GM20431 (cell line): ENCODE results near the gene LTBP3.
"Not testable (repeated sequence)": the region's sequence is repeated elsewhere in the genome, so short reads cannot be mapped to it uniquely, and the experiment has no call there.

Experiments used
- in situ Hi-C: fragments of 300-500 bp; cut with MseI, MboI; formaldehyde crosslinking; loops from one replicate; pipeline ENCODE4 v1.15.0; 2020; ENCODE audit warnings: low sequenced_read_pairs; ENCODE audit not compliant: unreplicated experiment

Gene LTBP3

DNA sequence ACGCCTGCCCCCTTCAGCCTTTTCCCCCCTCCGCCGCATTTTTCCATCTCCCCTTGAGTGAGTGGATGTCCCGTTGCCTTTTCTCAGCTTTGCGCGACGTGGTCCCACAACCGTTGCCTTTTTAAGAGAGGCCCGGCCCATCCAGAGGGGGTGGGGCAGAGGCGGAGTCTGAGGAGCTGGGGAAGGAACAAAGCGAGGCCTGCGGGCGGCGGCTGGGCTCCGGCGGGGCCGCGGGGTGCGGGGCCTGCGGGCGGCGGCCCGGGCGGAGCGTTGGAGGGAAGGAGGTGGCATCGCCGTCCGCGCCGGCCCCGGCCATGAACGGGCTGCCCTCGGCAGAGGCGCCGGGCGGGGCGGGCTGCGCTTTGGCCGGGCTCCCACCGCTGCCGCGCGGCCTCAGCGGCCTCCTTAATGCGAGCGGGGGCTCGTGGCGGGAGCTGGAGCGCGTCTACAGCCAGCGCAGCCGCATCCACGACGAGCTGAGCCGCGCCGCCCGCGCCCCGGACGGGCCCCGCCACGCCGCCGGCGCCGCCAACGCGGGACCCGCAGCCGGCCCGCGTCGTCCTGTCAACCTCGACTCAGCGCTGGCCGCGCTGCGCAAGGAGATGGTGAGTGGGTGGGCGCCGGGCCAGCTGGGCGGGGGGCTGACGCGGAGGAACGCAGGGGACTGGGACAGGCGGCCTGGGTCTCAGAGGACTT lies 14.3 kb upstream of the LTBP3 start, which contains the start of gene FAM89B:
TSS of gene FAM89B (plus strand) at position 183 of the 696 bp plus-strand sequence. CDS start at position 315, 132 bp downstream.
- in situ Hi-C loops: no loop called here

DNA sequence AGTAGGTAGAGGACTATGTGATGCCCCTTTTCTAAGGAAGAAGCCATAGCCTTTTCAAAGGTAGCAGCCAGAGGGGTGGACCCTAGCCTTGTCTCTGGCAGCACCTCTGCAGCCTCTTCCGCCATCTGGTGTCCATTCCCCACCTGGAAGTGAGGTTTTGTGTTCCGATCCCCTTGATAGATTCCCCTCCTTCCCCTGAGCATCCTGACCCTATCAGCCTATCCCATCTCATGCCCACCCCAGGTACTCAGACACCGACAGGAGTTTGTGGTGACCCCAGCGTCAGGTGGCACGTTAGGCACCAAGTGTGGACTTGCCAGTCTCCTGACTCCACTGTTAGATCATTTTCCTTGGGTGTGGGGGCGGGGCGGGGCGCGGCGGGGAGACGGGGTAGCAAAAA lies 13.8 kb upstream of the LTBP3 start:
- in situ Hi-C loops: no loop called here

DNA sequence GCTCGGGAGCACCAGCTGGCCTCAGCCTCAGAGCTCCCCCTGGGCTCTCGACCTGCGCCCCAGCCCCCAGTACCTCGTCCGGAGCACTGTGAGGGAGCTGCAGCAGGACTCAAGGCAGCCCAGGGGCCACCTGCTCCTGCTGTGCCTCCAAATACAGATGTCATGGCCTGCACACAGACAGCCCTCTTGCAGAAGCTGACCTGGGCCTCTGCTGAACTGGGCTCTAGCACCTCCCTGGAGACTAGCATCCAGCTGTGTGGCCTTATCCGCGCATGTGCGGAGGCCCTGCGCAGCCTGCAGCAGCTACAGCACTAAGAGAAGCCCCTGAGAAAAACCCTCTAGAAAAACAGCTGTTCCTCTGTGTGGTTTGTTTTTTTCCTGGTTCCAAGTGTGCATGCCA lies 13.3 kb upstream of the LTBP3 start:
- in situ Hi-C loops: no loop called here

DNA sequence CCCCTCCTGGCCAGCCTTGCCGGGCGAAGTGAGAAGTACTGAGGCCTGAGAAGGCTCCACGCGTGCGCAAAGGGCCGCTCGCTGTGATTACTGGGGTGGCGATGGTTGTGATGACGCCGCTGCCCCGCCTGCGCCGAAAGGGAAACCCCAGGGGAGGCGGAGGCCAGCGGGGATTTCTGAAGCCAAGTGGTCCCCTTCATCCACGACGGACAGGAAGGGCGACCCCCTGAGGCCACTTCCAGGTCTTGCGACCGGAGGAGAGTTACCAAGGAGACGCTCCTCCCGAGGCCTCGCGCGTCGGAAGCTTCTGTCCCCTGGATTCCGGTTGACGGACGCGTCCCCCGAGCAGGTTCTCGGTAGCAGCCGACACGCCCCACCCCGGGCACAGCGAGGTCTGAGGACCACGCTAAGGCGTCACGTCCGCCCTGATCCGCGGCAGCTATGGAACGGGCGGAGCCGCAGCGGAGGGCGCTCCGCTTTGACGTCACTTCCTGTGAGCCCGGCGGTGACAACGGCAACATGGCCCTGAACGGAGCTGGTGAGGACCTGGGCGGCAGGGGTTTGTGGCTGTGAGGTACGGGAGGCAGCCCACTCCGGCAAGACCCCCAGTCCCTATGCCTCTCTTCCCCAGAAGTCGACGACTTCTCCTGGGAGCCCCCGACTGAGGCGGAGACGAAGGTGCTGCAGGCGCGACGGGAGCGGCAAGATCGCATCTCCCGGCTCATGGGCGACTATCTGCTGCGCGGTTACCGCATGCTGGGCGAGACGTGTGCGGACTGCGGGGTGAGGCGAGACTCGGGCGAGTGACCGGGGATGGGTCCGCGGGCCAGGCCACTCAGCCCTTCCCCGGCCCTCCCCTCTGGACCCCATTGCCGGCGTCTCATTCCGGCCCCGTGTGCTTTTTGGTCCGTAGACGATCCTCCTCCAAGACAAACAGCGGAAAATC lies 12.1 kb upstream of the LTBP3 start, which contains the start of gene ZNRD2:
TSS of gene ZNRD2 (plus strand) at position 505 of the 946 bp plus-strand sequence. CDS start at position 520, 15 bp downstream.
- in situ Hi-C loops: no loop called here

DNA sequence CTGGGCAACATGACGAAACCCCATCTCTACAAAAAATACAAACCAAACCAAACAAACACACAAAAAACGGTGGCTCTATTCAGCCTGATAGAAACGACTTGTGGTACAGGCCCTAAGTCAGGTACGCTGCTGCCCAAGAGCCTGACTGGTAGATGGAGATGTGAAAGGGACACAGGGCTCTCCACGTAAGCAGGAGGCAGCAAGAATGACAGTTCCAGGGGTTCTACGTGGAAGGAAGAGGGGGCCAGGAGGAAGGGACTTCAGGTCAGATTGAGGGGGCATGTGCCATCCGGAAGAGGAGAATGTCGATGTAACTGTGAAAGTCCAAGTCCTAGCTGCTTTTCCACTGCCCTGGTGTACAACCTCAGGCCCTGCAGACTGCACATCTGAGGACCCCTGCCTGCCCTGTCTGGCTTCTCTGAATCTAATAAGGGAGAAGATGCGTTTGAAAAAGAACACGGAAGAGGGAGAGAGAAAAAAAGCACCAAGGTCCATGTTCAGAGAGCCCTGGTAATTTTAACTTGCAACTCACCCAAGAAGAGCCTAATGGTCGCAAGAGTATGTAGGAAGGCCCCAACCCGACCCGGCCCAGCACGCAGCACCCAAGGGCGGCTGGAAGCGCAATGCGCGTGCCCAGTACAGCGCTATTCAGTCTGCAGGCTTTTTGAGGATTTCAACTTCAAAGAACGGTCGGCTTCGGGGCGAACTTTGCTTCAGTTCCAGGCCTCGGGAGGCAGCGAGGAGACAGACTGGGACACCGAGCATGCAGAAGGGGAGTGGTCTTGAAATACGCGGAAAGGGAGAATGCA lies 11.2 kb upstream of the LTBP3 start:
- in situ Hi-C loops: no loop called here

DNA sequence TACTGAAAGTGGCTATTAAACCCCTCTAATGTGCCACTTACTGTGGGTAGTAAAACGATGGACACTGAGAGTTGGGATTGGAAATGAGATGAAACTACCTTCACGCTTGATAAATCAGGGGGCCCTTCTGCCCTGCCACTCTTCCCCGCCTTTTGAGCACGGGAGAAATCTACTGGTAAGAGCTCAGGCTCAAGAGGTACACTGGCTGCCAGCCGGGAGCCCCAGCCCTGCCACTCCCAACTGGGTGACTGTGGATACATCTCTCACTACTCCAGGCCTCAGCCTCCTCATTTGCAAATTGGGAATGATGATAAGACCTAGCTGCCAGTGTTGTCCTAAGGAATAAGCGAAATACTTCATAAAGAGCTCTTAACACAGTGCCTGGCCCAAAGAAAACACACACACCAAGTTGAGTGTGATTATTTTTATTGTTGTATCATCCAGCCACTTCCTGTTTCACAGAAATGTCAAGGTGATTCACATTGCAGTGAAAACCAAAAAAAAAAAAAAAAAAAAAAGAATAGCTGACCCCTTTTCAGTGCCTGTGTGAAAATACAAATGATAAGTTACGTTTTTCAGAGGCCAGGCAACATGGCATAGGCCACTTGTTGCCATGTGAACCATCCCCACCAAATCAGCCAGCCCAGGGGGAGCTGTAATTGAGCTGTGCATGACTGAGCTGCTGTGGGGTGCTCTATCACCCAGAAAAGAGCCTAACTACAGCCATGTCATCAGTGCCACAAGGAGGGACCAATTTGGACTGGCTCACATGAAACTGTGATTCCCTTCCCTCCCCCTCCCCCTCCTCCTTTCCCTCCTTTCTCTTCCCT lies 7.7 kb upstream of the LTBP3 start:
- in situ Hi-C loops: no loop called here

DNA sequence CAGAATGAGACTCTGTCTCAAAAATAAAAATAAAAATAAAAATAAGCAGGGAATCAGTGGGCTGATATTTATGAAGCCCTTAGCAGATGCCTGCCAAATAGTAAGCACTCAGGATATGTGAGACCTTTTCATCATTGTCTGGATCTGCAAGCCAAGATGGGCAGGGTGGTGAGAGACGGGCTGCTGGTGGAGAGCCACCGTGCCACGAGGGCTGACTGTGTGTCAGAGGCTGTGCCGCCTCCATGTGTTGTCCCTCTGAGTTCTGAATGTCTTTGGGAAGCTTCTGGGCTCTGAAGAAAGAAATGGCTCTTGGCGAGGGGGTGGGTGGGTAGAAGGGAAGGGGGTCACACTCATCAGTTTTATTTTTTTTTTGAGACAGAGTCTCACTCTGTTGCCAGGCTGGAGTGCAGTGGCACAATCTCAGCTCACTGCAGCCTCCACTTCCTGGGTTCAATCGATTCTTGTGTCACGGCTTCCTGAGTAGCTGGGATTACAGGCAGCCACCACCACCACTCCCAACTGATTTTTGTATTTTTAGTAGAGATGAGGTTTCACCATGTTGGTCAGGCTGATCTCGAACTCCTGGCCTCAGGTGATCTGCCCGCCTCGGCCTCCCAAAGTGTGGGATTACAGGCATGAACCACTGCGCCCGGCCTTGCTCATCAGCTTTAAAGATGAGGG lies 6.9 kb upstream of the LTBP3 start:
- in situ Hi-C loops: not testable (repeated sequence)

DNA sequence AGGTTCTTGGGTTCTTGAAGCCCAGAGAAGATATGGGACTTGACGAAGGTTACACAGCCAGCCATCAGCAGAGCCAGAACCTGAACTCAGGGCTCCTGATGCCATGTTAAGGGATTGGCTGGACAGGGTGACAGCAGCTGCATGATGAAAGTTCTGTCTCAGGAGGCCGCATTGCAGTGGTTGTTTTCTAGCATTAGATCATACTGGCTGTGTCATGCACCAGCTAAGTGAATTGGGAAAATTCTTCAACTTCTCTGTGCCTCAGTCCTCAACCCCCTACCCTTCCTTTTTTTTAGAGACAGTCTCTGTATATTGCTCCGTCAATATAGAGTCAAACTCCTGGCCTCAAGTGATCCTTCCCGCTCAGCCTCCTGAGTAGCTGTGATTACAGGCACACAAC lies 5.4 kb upstream of the LTBP3 start:
- in situ Hi-C loops: no loop called here

DNA sequence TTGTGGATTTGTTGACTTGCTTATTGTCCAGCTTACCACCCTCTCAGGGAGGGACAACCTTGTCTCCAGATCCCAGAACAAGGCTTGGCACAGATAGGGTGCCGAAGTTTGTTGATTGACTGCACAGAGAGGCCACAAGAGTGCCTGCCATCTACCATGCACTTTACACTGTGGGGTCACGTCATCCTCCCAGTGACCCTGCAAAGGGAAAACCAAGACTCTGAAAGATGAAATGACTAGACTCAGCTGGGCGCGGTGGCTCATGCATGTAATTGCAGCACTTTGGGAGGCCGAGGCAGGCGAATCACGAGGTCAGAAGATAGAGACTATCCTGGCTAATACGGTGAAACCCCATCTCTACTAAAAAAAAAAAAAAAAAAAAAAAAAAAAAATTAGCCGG lies 4.6 kb upstream of the LTBP3 start:
- in situ Hi-C loops: no loop called here

DNA sequence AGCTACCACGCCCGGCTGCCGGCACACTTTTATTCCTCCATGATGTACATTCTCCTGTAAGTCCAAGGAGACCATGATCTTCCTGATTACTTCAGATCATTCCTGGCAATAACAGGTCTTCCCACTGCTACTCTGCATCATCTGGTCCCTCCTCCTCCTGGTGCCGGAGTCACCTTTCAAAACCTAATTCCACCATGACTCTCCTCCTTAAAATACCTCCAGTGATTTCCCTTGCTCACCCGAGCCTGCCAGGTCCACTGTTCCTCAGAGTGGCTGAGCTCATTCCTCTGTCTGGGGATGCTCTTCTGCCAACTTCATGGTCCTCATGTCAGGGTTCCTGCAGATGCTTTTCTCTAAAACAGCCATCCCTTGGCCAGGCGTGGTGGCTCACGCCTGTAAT lies 3.9 kb upstream of the LTBP3 start:
- in situ Hi-C loops: no loop called here

DNA sequence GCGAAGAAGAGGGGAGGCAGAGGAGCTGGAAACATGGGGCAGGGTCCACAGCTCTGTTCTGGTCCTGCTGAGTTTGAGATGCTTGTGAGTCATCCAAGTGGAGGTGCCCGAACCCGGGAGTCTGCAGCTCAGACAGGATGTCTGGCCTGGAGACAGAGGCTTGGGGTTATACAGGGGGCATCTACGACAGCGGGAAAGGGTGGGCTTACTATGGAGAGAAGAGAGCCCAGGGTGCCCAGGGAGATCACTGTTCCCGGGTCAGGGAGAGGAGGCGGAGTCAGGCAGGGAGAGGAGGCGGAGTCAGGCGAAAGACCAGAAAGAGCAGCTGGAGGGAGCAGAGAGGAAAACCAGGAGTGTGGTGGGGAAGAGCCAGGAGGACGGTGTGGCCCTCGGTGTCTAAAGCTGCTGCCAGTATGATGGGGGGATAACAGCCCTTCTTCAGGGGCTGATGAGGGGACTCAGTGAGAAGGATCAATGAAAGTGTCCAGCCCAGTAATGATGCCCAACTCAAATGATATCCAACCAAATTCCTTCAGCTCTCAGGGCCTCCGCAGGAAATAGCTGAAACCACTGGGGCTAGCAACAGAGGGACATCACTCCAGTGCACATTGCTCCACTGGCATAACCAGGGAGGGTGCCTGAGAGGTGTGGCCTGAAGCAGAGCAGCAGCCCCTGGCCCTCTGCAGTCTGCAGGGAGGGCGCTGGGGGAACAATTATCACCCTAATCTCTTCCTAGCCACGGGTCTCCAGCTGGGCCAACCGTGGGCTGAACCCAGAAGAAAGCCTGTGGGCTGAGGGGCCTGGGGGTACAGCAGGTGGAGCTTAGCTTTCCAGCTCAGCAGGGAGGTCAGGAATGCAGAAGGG lies 2.6 kb upstream of the LTBP3 start:
- in situ Hi-C loops: no loop called here

DNA sequence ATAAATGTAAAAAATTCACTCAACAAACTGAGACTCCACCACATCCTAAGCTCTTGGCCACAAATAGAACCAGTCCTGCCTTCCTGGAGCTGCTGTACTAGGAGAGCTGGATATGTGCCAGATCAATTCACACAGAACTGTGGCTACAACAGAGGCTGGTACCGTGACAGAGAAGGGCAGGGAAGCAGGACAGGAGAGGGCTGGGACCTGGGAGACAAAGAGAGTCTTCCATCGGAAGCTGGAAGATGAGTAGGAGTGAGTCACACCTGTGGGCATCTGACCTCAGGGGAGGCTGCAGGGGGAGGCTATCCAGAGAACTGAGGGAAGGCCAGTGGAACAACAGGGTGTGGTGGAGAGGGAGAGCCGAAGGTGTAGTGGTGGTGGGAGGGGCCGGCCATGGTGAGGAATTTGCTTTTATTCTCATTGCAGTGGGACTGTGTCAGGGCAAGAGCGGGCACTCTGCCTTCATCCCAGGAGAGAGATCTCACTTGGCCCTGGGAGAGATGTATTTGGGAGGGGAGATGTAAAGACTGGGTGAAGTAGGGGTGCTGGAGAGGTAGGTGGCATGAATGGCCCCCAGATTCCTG lies 1.9 kb upstream of the LTBP3 start:
- in situ Hi-C loops: no loop called here

DNA sequence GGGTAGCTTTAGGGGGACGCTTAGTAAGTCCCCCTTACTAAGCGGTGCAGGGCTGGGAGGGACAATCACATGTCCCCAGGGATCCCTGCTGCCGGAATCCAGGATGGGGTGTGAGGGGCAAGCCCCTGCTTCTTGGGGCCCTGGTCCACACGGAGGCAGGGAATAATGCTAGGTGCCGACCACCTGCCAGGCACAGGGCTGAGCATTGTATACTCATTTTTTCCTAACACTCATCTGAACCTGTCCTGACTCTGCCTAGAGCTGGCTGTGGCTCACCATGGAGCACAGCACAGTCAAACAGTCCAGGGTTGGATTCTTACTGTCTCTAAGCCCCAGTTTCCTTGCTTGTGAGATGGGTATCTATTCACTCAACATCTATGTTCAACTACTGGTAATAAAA lies 1.4 kb upstream of the LTBP3 start:
- in situ Hi-C loops: no loop called here

DNA sequence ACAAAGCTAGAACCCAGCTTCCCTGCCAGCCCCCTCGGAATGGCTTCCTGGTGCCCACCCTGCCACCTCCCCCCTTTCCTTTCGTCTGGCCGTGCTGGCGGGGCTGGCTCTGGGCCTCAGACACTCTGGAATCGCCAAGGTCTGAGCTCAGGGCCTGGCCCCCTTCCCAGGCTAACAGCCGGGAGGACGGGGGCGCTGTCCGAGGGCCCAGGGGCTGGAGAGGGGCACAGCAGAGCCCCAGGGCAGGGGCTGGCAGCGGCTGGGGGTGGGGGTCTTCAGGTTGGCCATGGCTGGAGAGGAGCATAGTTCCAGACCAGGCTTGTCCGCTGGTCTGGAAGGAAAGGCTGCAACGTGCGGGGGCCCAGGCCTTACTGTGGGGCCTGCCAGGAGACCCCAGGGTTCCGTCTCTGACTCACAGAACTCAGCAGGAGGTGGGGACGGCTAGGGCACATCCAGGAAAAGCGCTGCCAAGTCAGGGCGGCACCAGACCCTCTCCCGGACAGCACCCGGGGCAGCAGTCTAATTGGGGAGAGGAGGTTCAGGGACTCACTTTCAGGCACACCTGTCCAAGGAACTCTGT lies 861 bp upstream of the LTBP3 start:
- in situ Hi-C loops: no loop called here

DNA sequence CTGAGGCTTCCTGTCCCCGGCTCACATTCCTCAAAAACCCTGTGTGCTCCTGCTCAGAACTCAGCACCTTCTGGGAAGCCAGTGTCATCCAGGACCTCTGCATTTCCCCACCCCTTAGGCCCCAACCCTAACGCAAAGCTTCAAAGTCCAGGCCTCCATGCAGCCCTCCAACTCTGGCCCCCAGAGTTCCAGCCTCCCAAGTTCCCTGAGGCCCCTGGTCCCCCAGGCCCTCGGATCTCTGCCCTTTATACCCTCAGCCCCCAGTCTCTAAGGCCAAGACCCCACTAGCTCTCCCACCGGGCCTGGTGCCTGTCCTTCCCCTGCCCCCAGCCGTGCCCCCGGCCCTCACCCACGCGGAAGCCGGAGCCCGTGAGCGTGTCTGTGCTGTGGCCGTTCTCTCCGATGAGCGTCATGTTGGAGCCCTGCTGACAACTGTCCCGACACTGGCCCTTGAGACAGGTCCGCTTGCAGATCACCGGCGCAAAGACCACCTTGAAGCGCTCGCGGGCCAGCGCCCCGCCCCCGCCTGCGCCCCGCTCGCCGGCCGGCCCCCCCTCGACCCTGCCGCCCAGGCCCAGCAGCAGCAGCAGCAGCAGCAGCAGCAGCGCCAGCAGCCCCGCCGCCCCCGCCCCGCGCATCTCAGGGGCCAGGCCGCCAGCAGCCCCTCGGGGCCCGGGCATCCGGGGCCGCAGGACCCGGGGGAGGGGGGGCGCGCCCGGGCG lies 718 bp downstream of the LTBP3 start:
- in situ Hi-C loops: no loop called here

DNA sequence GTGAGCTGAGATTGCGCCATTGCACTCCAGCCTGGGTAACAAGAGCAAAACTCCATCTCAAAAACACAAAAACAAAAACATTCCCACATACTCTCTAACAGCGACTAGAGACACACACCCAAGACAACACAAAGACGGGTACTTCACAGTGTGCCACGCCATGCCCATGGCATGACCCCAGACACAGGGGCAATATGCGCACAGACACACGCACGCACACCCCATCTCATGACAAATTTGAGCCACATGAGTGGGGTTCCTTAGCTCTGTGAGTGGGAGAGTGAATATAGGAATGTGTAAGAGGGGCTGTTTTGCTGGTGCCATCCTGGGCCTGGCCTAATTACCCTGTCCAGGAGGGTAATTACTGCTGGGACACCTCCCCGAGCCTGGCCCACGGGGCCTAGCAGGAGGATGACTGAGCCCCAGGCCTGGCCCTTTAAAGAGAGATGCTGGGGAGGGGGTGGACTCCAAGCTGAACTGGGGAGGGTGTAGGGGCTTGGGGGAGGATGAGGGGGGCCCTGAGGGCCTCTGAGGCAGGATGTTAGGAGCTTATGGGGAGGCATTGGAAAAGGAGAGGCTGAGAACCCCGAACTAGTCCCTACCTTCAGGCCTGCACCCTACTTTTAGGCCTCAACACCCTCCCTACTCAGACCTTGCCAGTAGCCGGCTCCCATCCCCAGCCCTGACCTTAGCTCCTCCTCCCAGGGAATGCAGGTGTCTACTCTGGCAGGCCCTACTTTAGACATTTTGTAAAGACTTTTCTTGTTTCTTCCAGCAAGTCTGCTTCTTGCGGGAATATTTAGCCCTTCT lies 1.5 kb downstream of the LTBP3 start:
- in situ Hi-C loops: no loop called here
